ENCODE data around the gene SLC6A5.

The SLC6A5 gene

DNA sequence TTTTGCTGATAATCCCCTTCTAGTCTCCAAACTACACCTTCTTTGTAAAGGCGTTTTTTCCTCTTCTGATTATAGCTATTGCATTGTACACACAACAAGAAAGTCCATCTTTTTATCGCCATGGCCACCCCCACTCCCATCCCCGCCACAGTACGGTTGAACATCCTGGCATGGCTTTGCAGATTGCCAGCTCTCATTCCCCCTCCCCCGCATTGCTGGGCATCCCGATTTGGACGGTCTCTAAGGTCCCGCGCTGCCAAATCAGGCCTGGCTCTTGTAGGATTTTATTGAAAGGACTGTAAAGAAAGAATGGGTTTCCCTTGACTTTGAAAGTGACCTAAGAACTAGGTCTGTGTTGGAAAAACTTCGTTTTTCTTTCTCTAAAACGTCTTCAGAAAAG, 916 bp upstream of the SLC6A5 start:
- FAIRE-seq (no peak), DNase-seq (ENCODE audit: insufficient read length) (no peak)
- no peak for TF ChIP-seq POLR2AphosphoS5 (IDR thresholded peaks at IDR 0.05; ENCODE audit: low read depth, low read length)

GRCh38 chr11:20600020-20600346, 575 bp downstream of the SLC6A5 start:
- no peak for DNase-seq (ENCODE audit: insufficient read length)
- no peak for FAIRE-seq
- no peak for TF ChIP-seq POLR2AphosphoS5 (IDR thresholded peaks at IDR 0.05; ENCODE audit: low read depth, low read length)
- no peak for TF ChIP-seq POLR2A (IDR thresholded peaks at IDR 0.05; ENCODE audit: low read depth, low read length)

- FAIRE-seq: no peak
- TF ChIP-seq POLR2AphosphoS5 (IDR thresholded peaks at IDR 0.05; ENCODE audit: low read depth, low read length) (no peak), TAF1 (IDR thresholded peaks at IDR 0.05; ENCODE audit: borderline replicate concordance, low read depth, low read length) (no peak), POLR2A (IDR thresholded peaks at IDR 0.05; ENCODE audit: low read depth, low read length) (no peak)
- DNase-seq (ENCODE audit: insufficient read length): no peak
These were observed 1.1 kb downstream of the SLC6A5 start for GRCh38 chr11:20600551-20600950.

DNA sequence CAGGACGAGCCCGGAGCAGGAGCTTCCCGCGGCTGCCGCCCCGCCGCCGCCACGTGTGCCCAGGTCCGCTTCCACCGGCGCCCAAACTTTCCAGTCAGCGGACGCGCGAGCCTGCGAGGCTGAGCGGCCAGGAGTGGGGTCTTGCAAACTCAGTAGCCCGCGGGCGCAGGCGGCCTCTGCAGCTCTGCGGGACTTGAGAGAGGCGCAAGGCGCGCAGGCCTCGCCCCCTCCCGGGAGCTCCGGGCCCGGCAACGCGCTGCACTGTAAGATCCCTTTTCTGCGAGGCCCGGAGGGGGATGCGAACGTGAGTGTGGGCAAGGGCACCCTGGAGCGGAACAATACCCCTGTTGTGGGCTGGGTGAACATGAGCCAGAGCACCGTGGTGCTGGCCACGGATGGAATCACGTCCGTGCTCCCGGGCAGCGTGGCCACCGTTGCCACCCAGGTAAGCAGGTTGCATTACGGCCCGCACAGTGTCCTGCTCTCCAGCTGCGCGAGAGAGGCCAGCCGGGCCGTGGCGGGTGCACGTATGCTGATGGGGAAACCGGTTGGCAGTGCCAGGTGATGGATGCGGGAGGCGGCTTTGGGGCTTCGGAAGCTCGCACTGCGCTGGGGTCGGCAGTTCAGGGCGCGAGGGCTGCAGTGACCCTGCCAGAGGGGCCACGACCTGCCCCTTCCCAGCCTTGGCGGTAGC, 2.0 kb downstream of the SLC6A5 start:
- FAIRE-seq: no peak
- no peak for DNase-seq (ENCODE audit: insufficient read length)
- TF ChIP-seq TAF1 (IDR thresholded peaks at IDR 0.05; ENCODE audit: borderline replicate concordance, low read depth, low read length): no peak
- no peak for TF ChIP-seq POLR2A (IDR thresholded peaks at IDR 0.05; ENCODE audit: low read depth, low read length)
- TF ChIP-seq POLR2AphosphoS5 (IDR thresholded peaks at IDR 0.05; ENCODE audit: low read depth, low read length): no peak

DNA sequence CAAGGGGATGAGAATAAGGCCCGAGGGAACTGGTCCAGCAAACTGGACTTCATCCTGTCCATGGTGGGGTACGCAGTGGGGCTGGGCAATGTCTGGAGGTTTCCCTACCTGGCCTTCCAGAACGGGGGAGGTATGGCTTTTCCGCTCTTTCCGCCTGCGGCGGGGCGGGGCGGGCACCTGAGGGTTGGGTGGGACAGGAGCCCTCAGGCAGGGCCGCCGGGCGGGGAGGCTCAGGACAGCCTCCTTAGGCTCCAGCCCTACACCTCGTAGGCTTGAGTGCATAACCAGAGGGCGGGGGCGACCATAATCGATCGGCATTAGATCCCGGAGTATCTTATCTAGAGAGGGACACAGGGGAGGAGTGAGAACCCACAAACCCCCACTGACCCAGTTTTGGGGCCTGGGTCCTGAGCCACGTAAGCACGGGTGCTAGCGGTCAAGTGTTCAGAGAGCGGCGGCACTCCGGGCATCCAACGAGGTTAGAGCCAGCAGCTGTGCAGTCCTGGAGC, 4.9 kb downstream of the SLC6A5 start:
- no peak for FAIRE-seq
- no peak for DNase-seq (ENCODE audit: insufficient read length)
- TF ChIP-seq TAF1 (IDR thresholded peaks at IDR 0.05; ENCODE audit: borderline replicate concordance, low read depth, low read length): no peak
- no peak for TF ChIP-seq POLR2AphosphoS5 (IDR thresholded peaks at IDR 0.05; ENCODE audit: low read depth, low read length)
- no peak for TF ChIP-seq POLR2A (IDR thresholded peaks at IDR 0.05; ENCODE audit: low read depth, low read length)

- FAIRE-seq: no peak
- no peak for DNase-seq (ENCODE audit: insufficient read length)
- TF ChIP-seq POLR2A (IDR thresholded peaks at IDR 0.05; ENCODE audit: low read depth, low read length) (no peak), POLR2AphosphoS5 (IDR thresholded peaks at IDR 0.05; ENCODE audit: low read depth, low read length) (no peak), TAF1 (IDR thresholded peaks at IDR 0.05; ENCODE audit: borderline replicate concordance, low read depth, low read length) (no peak)
These were observed 5.6 kb downstream of the SLC6A5 start for GRCh38 chr11:20604864-20605601.

DNA sequence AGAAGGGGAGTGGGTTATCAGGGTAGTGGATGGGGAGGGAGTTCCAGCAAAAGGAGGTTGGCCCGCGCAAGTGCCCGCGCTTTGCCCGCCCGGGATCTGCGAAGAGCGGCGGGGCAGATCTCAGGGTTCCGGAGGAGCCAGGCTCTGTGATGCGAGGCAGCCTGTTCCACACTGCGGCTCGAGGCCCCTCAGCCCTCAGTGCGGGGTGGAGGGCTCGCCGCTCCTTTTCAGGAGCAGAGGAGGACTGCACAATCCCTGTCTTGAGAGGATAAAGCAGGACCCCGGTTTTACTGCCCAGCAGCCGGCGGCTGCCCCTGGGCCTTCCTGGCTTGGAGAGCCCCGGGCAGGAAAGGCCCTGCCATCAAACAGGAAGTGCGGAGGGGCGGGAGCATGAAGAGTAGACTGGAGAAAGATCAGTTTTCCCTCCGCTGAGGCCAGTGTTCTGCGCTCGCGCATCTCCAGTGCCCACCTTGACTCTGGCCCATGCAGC, 6.2 kb downstream of the SLC6A5 start:
- TF ChIP-seq POLR2A (IDR thresholded peaks at IDR 0.05; ENCODE audit: low read depth, low read length): no peak
- no peak for FAIRE-seq
- DNase-seq (ENCODE audit: insufficient read length): no peak

GRCh38 chr11:20608934-20609333, 9.5 kb downstream of the SLC6A5 start:
- no peak for DNase-seq (ENCODE audit: insufficient read length)
- FAIRE-seq: no peak
- TF ChIP-seq TAF1 (IDR thresholded peaks at IDR 0.05; ENCODE audit: borderline replicate concordance, low read depth, low read length): no peak
- TF ChIP-seq POLR2AphosphoS5 (IDR thresholded peaks at IDR 0.05; ENCODE audit: low read depth, low read length): no peak
- no peak for TF ChIP-seq POLR2A (IDR thresholded peaks at IDR 0.05; ENCODE audit: low read depth, low read length)

DNA sequence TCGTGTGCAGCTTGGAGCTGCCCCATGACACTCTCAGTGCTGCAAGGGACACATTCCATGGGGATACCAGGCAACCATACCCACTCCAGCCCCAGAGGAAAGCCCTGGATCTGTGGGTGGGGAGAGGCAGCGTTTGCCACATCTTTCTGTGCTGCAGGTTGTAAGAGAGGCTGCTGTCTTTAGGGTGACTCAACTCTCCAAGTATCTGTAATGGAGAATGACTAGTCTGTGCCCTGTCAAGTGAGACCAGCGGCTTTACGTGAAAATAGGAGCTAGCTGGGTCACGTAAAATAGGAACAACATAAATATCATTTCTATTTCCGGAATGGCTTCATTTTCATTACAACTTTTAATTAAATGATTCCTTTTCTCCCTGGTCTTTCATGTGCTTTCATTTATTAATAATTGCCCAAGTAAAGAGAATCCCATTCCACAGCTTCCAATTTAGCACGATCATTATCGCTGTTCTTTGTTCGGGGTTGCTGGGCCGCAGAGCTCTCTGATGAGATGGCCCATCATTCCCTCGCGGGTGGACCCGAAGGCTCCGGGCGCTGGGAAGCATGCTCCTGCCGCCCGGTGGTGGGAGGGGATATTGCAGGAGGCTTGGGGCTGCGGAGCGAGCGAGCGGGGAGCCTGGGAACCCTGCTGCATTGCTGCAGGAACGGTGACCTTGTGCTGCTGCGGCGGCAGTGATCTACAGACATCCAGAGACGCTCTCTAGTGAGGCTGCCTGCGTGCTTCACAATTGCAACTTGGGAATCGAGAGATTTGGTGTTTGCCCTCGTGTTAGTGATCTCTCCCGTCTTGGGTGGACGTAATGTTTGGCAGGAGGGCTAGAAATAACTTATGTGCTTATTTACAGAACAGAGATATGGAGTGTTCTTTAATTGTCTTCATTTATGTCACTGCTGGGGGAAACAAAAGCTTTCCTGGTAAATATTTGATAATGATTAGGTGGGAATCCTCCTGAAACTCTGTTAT, 10.6 kb downstream of the SLC6A5 start:
- FAIRE-seq: peak; percentile 99
- DNase-seq (ENCODE audit: insufficient read length): peak; percentile 51
- TF ChIP-seq POLR2AphosphoS5 (IDR thresholded peaks at IDR 0.05; ENCODE audit: low read depth, low read length) (no peak), POLR2A (IDR thresholded peaks at IDR 0.05; ENCODE audit: low read depth, low read length) (no peak), TAF1 (IDR thresholded peaks at IDR 0.05; ENCODE audit: borderline replicate concordance, low read depth, low read length) (no peak)

GRCh38 chr11:20610825-20611224, 11.4 kb downstream of the SLC6A5 start:
- FAIRE-seq: no peak
- TF ChIP-seq TAF1 (IDR thresholded peaks at IDR 0.05; ENCODE audit: borderline replicate concordance, low read depth, low read length): no peak
- no peak for DNase-seq (ENCODE audit: insufficient read length)

- DNase-seq (ENCODE audit: insufficient read length): no peak
- no peak for TF ChIP-seq TAF1 (IDR thresholded peaks at IDR 0.05; ENCODE audit: borderline replicate concordance, low read depth, low read length)
- TF ChIP-seq POLR2AphosphoS5 (IDR thresholded peaks at IDR 0.05; ENCODE audit: low read depth, low read length): no peak
- TF ChIP-seq POLR2A (IDR thresholded peaks at IDR 0.05; ENCODE audit: low read depth, low read length): no peak
- FAIRE-seq: no peak
These were observed 12.0 kb downstream of the SLC6A5 start for GRCh38 chr11:20611445-20611844.
